ENCODE results near the gene MILR1.

DNA sequence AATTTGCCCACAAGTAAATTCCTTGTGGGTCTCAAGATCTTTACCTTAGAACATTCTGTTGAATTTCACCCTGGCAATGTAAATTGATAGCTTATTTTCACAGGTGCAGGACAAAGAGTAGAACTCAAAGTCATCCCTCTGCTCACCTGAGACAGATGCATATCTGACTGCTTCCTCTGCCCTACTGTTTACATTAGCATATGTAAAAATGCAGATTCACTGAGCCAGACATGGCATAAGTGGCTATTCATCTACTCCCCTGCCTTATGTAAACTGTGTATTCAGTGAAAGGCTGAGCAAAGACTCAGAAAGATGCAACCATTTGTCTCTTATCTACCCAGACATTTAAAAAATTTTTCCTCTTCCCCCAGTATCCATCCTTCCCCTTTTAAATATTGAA is 22.3 kb upstream of the MILR1 start:
- TF ChIP-seq EP300 (IDR thresholded peaks at IDR 0.05): no peak
- TF ChIP-seq, protein P1, sequence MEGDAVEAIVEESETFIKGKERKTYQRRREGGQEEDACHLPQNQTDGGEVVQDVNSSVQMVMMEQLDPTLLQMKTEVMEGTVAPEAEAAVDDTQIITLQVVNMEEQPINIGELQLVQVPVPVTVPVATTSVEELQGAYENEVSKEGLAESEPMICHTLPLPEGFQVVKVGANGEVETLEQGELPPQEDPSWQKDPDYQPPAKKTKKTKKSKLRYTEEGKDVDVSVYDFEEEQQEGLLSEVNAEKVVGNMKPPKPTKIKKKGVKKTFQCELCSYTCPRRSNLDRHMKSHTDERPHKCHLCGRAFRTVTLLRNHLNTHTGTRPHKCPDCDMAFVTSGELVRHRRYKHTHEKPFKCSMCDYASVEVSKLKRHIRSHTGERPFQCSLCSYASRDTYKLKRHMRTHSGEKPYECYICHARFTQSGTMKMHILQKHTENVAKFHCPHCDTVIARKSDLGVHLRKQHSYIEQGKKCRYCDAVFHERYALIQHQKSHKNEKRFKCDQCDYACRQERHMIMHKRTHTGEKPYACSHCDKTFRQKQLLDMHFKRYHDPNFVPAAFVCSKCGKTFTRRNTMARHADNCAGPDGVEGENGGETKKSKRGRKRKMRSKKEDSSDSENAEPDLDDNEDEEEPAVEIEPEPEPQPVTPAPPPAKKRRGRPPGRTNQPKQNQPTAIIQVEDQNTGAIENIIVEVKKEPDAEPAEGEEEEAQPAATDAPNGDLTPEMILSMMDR (IDR thresholded peaks at IDR 0.05): no peak
